ENCODE data around the gene AUNIP.

AUNIP gene

DNA sequence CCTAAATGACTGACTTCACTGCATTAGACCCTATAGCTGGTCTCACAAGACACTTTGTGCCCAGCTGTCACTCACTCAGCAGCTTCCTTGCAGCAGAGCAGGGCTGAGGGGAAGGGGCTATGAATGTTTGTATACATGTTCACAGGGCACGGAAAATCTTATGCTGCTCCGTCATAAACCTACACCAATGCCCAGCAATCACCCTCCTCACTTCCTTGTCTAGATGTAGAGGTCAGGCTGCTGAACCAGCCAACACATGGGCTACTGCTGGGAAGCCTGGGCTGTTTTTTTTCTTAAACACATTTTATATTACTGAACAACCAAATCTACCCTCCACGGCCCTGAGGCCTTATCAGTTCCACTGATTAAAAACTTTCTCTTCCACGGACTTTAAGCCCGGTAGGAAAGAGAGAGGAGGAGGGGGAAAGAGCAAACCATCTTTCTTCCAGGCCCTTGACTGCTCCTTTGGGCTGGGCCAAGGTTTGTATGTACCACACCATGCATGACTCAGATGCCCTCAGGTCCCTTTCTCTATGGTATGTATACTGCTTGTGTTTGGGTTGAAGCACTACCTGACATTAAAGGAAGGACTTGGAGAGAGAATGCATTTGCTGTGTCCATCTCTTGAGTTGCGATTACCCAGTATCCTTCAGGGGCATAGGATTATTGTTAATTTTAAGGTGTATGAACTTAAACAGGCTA lies 26.8 kb downstream of the AUNIP start:
- TF ChIP-seq EZH2phosphoT487 (conservative IDR thresholded peaks at IDR 0.05; ENCODE audit: low read length) (no peak), CTCF (IDR thresholded peaks at IDR 0.05; ENCODE audit: insufficient read depth, low read length, poor library complexity, severe bottlenecking) (no peak)
- Histone ChIP-seq H3K4me3 (ENCODE audit: insufficient read depth, low read length, poor library complexity, severe bottlenecking) (no peak overlapping the region), H3K9ac (ENCODE audit: low read length) (no peak overlapping the region)

GRCh38 chr1:25831569-25832196 lies 27.6 kb downstream of the AUNIP start:
- H3K9me3 ChIP-seq (ENCODE audit: insufficient read depth, low read length), result no peaks in the 10 kb centered on the region
- H3K36me3 ChIP-seq (ENCODE audit: low read length), result peaks cover 7% of the 10 kb centered on the region; the same call in 1 of the 2 replicates
- no peaks in the 10 kb centered on the region for H3K9me2 ChIP-seq (replicated peaks; ENCODE audit: insufficient read depth, low read length)
- no peak overlapping the region for H2AFZ ChIP-seq (ENCODE audit: low read depth, low read length, severe bottlenecking)
- H3K79me2 ChIP-seq (ENCODE audit: insufficient read depth, low read length), result no peaks in the 10 kb centered on the region
- H3K4me2 ChIP-seq (ENCODE audit: low read depth, low read length, poor library complexity, severe bottlenecking), result no peak overlapping the region
- TF ChIP-seq CTCF (IDR thresholded peaks at IDR 0.05; ENCODE audit: insufficient read depth, low read length, poor library complexity, severe bottlenecking), result no peak
- no peak for TF ChIP-seq EZH2phosphoT487 (conservative IDR thresholded peaks at IDR 0.05; ENCODE audit: low read length)
- no peaks in the 10 kb centered on the region for H3K27me3 ChIP-seq (ENCODE audit: low read length)
- no peak overlapping the region for H3K27ac ChIP-seq (ENCODE audit: low read depth, low read length)
- no peak overlapping the region for H3K4me3 ChIP-seq (ENCODE audit: insufficient read depth, low read length, poor library complexity, severe bottlenecking)
- H3F3A ChIP-seq (ENCODE audit: insufficient read depth), result no peaks in the 10 kb centered on the region
- no peak overlapping the region for H3K9ac ChIP-seq (ENCODE audit: low read length)
- H4K20me1 ChIP-seq (ENCODE audit: low read depth, low read length), result no peaks in the 10 kb centered on the region; the same call in 1 of the 2 replicates

More for the DNA sequence above, 26.8 kb downstream of the AUNIP start:
- H3K36me3 ChIP-seq (ENCODE audit: low read length), result peaks cover 7% of the 10 kb centered on the region; the same call in 1 of the 2 replicates
- no peak overlapping the region for H2AFZ ChIP-seq (ENCODE audit: low read depth, low read length, severe bottlenecking)
- H3K9me3 ChIP-seq (ENCODE audit: insufficient read depth, low read length), result no peaks in the 10 kb centered on the region
- H4K20me1 ChIP-seq (ENCODE audit: low read depth, low read length), result no peaks in the 10 kb centered on the region; the same call in 1 of the 2 replicates
- no peaks in the 10 kb centered on the region for H3K27me3 ChIP-seq (ENCODE audit: low read length)
- H3K9me2 ChIP-seq (replicated peaks; ENCODE audit: insufficient read depth, low read length), result no peaks in the 10 kb centered on the region
- H3F3A ChIP-seq (ENCODE audit: insufficient read depth), result no peaks in the 10 kb centered on the region; the same call in 1 of the 2 replicates
- H3K4me2 ChIP-seq (ENCODE audit: low read depth, low read length, poor library complexity, severe bottlenecking), result no peak overlapping the region
- H3K79me2 ChIP-seq (ENCODE audit: insufficient read depth, low read length), result no peaks in the 10 kb centered on the region
- no peak overlapping the region for H3K27ac ChIP-seq (ENCODE audit: low read depth, low read length)

GRCh38 chr1:25829046-25829445 lies 30.2 kb downstream of the AUNIP start:
- Histone ChIP-seq H3K9me3 (ENCODE audit: insufficient read depth, low read length) (no peaks in the 10 kb centered on the region), H3F3A (ENCODE audit: insufficient read depth) (no peaks in the 10 kb centered on the region), H3K79me2 (ENCODE audit: insufficient read depth, low read length) (no peaks in the 10 kb centered on the region), H3K27me3 (ENCODE audit: low read length) (no peaks in the 10 kb centered on the region), H2AFZ (ENCODE audit: low read depth, low read length, severe bottlenecking) (no peak overlapping the region), H3K4me2 (ENCODE audit: low read depth, low read length, poor library complexity, severe bottlenecking) (no peak overlapping the region), H3K9me2 (replicated peaks; ENCODE audit: insufficient read depth, low read length) (no peaks in the 10 kb centered on the region), H3K36me3 (ENCODE audit: low read length) (peaks cover 7% of the 10 kb centered on the region; the same call in 1 of the 2 replicates), H3K4me3 (ENCODE audit: insufficient read depth, low read length, poor library complexity, severe bottlenecking) (no peak overlapping the region), H3K27ac (ENCODE audit: low read depth, low read length) (no peak overlapping the region), H4K20me1 (ENCODE audit: low read depth, low read length) (no peaks in the 10 kb centered on the region; the same call in 1 of the 2 replicates), H3K9ac (ENCODE audit: low read length) (no peak overlapping the region)
- TF ChIP-seq CTCF (IDR thresholded peaks at IDR 0.05; ENCODE audit: insufficient read depth, low read length, poor library complexity, severe bottlenecking) (no peak), EZH2phosphoT487 (conservative IDR thresholded peaks at IDR 0.05; ENCODE audit: low read length) (no peak)
